SJCRH30 (cell line): Measurements from ENCODE around the gene CLK3. TPM values are rescaled to one million over a fixed set of nuclear protein-coding genes. Genes with fewer than 3 reads are reported as not detected.

Experiments
- DNase-seq, 2 experiments: peaks; one replicate each; pipeline ENCODE4 v3.0.0-alpha.2; 2015 to 2020
- H3K27ac ChIP-seq: fragments of 250-450 bp; sonication (Bioruptor Pico); 2 replicates; pipeline ENCODE4 v1.5.1; 2020; ENCODE audit warnings: mild to moderate bottlenecking, moderate library complexity
- H3K27me3 ChIP-seq: fragments of 250-450 bp; sonication (Bioruptor Pico); 2 replicates; pipeline ENCODE4 v1.5.1; 2020; ENCODE audit warnings: mild to moderate bottlenecking, moderate library complexity
- H3K36me3 ChIP-seq: fragments of 250-450 bp; sonication (Bioruptor Pico); 2 replicates; pipeline ENCODE4 v1.5.1; 2020; ENCODE audit warnings: mild to moderate bottlenecking, moderate library complexity
- H3K4me1 ChIP-seq: fragments of 250-450 bp; sonication (Bioruptor Pico); 2 replicates; pipeline ENCODE4 v1.5.1; 2020; ENCODE audit warnings: mild to moderate bottlenecking, moderate library complexity
- H3K4me3 ChIP-seq: fragments of 250-450 bp; sonication (Bioruptor Pico); 2 replicates; pipeline ENCODE4 v1.5.1; 2020; ENCODE audit warnings: mild to moderate bottlenecking, moderate library complexity
- H3K9me3 ChIP-seq: fragments of 250-450 bp; sonication (Bioruptor Pico); replicated peaks from 2 replicates; pipeline ENCODE4 v1.5.1; 2020; ENCODE audit warnings: mild to moderate bottlenecking, moderate library complexity
- total RNA-seq: library from RNA; depleted of rRNA; stranded (reverse); fragments of >200 nt; shearing (Covaris generic); gene quantifications from 2 replicates; pipeline ENCODE4 v1.2.3, GENCODE V29; 2014

The CLK3 gene
- total RNA-seq, 1 experiment from 2014 or later = 42.3 TPM

- Histone ChIP-seq H3K4me3 (no peak overlapping the region), H3K27ac (no peak overlapping the region), H3K27me3 (no peaks in the 10 kb centered on the region), H3K36me3 (no peaks in the 10 kb centered on the region), H3K4me1 (peaks cover 5% of the 10 kb centered on the region; the same call in 1 of the 2 replicates), H3K9me3 (no peaks in the 10 kb centered on the region)
- DNase-seq = no peak
Measured at GRCh38 chr15:74611341-74611740, 4.3 kb upstream of the CLK3 start.

DNA sequence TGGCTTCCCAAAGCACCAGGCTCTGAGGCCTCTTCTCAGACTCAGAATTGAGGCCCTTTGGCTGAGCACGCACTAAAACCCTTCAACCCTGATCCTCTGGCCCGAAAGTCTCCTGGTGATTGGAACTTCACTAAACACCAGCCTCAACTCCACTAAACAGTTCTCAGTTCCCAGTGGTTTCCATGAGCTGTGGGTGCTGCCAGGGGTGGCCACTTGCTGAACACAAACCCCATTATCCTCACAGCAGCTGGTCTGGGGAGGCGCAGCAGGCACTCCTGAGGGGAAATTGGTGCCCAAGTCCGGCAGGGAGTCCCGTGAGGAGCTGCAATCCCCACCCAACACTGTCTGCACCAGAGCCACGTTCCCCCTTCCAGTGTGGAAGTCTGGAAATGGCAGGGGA, 3.8 kb upstream of the CLK3 start:
- H3K27me3 ChIP-seq = no peaks in the 10 kb centered on the region
- no peak for DNase-seq
- H3K4me3 ChIP-seq = no peak overlapping the region
- no peaks in the 10 kb centered on the region for H3K9me3 ChIP-seq
- peaks cover 7% of the 10 kb centered on the region for H3K4me1 ChIP-seq
- H3K36me3 ChIP-seq = no peaks in the 10 kb centered on the region
- H3K27ac ChIP-seq = no peak overlapping the region

DNA sequence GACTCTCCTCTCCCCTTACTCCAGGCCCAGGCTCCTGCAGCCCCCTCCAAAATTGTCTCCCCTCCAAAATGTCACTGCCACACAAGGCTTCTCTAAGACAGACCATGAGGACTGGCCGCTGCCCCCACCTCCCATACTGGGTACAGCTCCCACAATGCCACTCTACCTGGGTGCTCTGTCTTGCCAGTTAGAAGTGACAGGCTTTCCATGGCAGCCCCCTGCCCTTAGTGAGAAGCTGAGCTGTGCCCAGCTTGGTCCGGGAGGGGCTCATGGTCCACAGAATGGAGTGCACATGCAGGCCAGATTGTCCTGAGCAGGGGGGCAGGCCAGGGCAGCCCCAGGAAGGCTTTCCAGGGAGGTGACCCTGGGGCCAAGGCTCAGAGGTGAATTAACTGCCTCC, 3.0 kb upstream of the CLK3 start:
- no peaks in the 10 kb centered on the region for H3K27me3 ChIP-seq
- no peak overlapping the region for H3K4me3 ChIP-seq
- H3K27ac ChIP-seq = no peak overlapping the region
- H3K4me1 ChIP-seq = peaks cover 9% of the 10 kb centered on the region
- H3K9me3 ChIP-seq = no peaks in the 10 kb centered on the region
- no peak for DNase-seq
- no peaks in the 10 kb centered on the region for H3K36me3 ChIP-seq

GRCh38 chr15:74613089-74613952, 2.3 kb upstream of the CLK3 start:
- Histone ChIP-seq H3K36me3 (no peaks in the 10 kb centered on the region), H3K9me3 (no peaks in the 10 kb centered on the region), H3K4me3 (no peak overlapping the region), H3K4me1 (peaks cover 9% of the 10 kb centered on the region), H3K27me3 (no peaks in the 10 kb centered on the region), H3K27ac (no peak overlapping the region)
- DNase-seq = no peak

DNA sequence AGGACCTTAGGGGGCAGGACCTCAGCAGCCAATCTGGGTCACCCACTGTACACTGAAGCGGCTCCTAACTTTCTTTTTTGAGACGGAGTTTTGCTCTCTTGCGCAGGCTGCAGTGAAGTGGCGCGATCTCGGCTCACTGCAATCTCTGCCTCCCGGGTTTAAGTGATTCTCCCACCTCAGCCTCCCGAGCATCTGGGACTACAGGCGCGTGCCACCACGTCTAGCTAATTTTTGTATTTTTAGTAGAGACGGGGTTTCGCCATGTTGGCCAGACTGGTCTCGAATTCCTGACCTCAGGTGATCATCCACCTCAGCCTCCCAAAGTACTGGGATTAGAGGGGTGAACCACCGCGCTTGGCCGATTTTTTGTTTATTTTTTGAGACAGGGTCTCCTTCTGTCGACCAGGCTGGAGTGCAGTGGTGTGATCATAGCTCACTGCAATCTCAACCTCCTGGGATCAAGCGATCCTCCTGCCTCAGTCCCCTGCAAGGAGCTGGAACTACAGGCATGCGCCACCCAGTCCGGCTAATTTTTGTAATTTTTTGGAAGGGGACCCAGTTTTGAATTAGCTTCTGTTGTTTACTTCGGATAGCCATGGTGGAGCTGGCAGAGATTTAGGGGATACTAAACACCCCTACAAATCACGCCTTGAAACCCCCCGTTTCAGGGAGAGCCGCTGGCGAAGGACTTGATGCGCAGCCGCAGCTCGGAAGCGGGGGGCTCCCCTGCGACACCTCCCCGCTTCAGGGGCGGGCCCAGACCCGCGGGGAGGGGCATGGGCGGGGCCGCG, 1.5 kb upstream of the CLK3 start:
- peak overlapping the region; percentile 76 for H3K4me3 ChIP-seq
- H3K27ac ChIP-seq = no peak overlapping the region
- no peaks in the 10 kb centered on the region for H3K27me3 ChIP-seq
- no peaks in the 10 kb centered on the region for H3K9me3 ChIP-seq
- peaks cover 9% of the 10 kb centered on the region for H3K4me1 ChIP-seq
- H3K36me3 ChIP-seq = no peaks in the 10 kb centered on the region
- no peak for DNase-seq

DNA sequence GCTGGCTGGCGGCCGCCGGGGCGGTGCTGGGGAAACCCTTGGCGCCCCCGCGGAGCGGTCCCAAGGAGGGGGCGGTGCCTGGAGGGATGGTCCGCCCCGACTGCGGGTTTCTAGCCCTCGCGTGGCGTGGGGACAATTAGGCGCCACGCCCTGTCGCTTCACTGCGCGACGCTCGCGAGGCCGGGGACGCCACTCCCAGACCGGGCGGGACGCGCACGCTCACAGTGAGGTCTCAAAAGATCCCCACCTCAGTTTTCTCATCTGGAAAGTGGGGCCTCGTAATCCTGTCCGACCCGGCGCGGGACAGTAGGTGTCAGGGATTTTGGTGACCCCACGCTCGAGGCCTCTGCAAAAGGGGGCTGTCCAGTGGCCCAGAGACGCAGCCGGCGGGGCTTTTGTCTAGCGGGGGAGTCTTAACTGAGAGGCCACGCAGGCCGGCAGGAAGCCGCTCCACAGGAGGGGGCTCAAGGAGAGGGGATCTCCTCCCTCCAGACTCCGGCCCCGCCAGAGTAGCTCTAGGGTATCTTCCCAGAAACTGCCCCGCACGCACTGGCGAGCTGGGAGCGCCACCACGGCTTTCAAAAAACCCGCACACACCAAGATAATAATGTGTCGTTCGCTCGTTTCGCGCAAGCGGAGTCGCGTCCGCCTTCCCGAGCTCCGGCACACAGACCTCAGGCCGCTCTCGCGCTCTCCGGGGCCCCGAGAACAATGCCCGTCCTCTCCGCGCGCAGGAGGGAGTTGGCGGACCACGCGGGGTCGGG, 710 bp upstream of the CLK3 start:
- Histone ChIP-seq H3K36me3 (peaks cover 7% of the 10 kb centered on the region; the same call in 1 of the 2 replicates), H3K27me3 (no peaks in the 10 kb centered on the region), H3K9me3 (no peaks in the 10 kb centered on the region), H3K4me1 (peaks cover 9% of the 10 kb centered on the region), H3K4me3 (peak overlapping the region; percentile 76), H3K27ac (peak overlapping the region; percentile 79)
- peak; percentile 77 to 87 for DNase-seq

GRCh38 chr15:74616366-74616939, 817 bp downstream of the CLK3 start:
- no peaks in the 10 kb centered on the region for H3K9me3 ChIP-seq
- H3K4me1 ChIP-seq = peaks cover 5% of the 10 kb centered on the region
- peak overlapping the region; percentile 76 for H3K4me3 ChIP-seq
- H3K27me3 ChIP-seq = no peaks in the 10 kb centered on the region
- H3K36me3 ChIP-seq = peaks cover 20% of the 10 kb centered on the region
- H3K27ac ChIP-seq = peak overlapping the region; percentile 79
- DNase-seq = peak; percentile 68 to 70

DNA sequence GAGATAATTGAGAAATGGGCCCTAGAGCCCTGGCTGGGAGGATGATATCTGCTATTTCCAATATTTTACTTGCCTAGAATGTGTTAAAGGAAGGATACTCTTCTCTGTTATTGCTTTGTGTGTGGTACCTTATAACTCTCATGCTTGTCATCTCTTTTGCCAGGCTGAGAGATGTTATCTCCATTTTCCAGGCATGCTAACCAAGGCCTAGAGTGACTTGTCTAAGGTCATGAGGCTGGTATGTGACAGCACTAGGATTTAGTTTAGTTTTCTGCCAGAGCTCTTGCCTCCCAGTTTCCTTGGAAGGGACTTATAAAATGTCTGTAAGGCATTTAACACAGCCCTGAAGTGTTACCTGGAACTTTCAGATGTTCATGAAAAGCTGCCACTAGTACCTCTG, 1.4 kb downstream of the CLK3 start:
- H3K4me1 ChIP-seq = peaks cover 5% of the 10 kb centered on the region
- H3K4me3 ChIP-seq = peak overlapping the region; percentile 76
- H3K36me3 ChIP-seq = peaks cover 25% of the 10 kb centered on the region
- no peak for DNase-seq
- H3K9me3 ChIP-seq = no peaks in the 10 kb centered on the region
- H3K27me3 ChIP-seq = no peaks in the 10 kb centered on the region
- H3K27ac ChIP-seq = no peak overlapping the region

DNA sequence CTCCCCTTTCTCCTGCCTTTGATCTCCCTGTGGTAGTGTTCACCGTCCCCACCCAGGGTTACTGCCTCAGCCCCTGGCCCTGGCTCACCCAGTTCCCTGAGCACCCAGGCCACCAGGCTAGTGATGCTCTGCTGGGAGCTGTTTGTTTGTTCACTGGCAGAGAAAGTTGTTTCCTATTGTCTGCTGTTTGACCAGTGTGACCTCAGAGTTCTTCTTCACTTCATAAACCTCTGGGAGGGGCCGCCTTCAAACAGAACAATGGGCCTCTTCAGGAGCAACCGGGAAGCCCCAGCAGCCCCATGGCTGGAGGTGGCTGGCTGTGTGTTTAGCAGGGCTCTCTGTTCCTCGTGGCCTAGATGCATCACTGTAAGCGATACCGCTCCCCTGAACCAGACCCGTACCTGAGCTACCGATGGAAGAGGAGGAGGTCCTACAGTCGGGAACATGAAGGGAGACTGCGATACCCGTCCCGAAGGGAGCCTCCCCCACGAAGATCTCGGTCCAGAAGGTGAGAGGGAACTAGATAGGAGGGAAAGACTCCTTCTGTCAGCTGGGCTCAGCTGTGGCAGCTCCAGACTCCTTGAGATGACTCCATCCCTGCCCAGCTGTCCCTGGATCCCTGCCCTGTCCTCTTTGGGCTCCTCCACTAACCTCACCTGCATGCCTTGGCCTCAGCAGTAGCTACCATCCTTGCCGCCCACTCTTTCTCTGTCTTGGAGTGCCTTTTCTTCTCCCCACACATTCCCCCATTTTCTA, 3.4 kb downstream of the CLK3 start:
- Histone ChIP-seq H3K9me3 (no peaks in the 10 kb centered on the region), H3K27me3 (no peaks in the 10 kb centered on the region), H3K36me3 (peaks cover 34% of the 10 kb centered on the region), H3K4me3 (no peak overlapping the region), H3K27ac (no peak overlapping the region), H3K4me1 (peaks cover 5% of the 10 kb centered on the region)
- DNase-seq = no peak

- H3K4me3 ChIP-seq = no peak overlapping the region
- H3K27ac ChIP-seq = no peak overlapping the region
- peaks cover 5% of the 10 kb centered on the region for H3K4me1 ChIP-seq
- no peaks in the 10 kb centered on the region for H3K27me3 ChIP-seq
- H3K9me3 ChIP-seq = no peaks in the 10 kb centered on the region
- peaks cover 45% of the 10 kb centered on the region for H3K36me3 ChIP-seq
- DNase-seq = no peak
Measured at GRCh38 chr15:74619916-74620635, 4.4 kb downstream of the CLK3 start.

DNA sequence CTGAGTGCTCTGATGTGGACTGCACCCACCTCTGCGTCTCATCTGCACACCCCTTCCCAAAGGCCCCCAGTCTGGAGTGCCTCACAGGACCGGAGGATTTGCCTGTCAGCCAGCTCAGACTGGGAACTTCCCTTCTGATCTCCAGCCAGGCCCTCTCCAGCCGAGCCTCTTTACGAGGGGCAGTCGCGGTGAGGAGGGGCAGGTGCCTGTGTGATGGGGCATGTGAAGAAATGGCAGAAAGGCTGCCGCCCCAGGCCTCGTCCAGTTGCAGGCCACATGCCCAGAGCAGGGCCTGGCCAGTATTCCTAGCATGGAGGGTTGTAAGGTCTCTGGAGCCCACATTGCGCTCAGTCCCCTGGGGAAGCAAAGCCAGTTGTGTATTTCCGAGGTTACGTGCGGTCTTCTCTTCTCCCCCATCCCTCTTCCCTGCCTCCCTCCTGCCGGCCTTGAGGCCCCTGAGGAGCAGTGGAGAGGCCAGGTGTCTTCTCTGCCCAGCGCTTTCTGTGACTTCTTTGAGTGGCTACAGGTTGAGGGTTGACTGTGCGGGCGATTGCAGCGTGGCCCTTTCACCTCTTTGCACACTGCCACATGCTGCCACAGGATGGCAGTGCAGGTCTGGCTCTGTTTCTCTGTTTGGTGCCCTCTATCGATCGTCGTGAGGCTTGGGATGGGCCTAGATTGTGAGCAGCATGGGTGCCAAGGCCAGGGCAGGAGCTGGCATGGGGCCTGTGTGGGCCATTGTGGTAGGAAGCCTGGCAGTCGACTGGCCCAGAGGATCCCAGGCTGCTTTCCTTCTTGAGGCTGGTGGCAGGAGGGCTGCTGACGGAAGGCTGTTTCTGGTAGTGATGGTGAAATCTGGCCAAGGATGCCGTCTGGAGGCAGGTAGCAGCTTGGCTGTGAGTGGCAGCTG, 5.3 kb downstream of the CLK3 start:
- Histone ChIP-seq H3K4me3 (no peak overlapping the region), H3K27me3 (no peaks in the 10 kb centered on the region), H3K9me3 (no peaks in the 10 kb centered on the region), H3K27ac (no peak overlapping the region), H3K4me1 (peaks cover 5% of the 10 kb centered on the region), H3K36me3 (peaks cover 53% of the 10 kb centered on the region)
- peak; percentile 38 to 61 for DNase-seq

DNA sequence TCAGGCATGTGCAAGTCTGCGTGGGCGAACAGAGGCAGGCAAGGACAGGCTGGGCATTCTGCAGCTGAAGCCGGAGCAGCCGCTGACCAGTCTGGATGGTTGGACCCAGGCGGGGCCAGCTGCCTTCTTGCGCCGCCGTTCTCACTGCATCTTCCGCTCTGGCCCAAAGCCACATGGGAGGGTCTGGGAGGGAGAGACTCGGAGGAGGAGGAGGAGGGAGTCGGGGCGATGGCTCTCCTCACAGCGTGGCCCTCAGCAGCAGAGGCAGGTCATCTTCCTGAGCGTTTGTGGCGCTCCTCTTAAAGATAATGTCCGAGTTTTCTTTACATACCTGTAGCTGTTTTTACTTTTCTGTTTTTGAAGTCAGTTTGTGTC, 5.9 kb downstream of the CLK3 start:
- Histone ChIP-seq H3K27me3 (no peaks in the 10 kb centered on the region), H3K9me3 (no peaks in the 10 kb centered on the region), H3K27ac (no peak overlapping the region), H3K4me3 (no peak overlapping the region), H3K36me3 (peaks cover 59% of the 10 kb centered on the region), H3K4me1 (peaks cover 5% of the 10 kb centered on the region)
- no peak for DNase-seq

DNA sequence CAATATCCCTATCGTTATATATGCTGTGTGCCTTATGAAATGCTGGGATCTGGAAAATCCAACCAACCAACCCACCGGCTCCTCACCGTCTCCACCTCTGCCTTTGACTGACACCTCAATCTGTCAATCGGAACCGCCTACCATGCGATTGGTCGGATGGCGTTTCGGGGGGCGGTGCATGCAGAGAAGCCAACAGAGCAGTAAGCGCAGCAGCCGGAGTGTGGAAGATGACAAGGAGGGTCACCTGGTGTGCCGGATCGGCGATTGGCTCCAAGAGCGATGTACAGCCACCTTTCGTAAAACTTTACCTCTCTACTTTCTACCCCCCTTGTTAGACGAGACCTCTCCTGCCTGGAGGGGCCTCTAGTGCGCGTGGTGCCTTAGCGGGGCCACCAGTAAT, 6.3 kb downstream of the CLK3 start:
- Histone ChIP-seq H3K9me3 (no peaks in the 10 kb centered on the region), H3K27me3 (no peaks in the 10 kb centered on the region), H3K4me3 (no peak overlapping the region), H3K36me3 (peaks cover 63% of the 10 kb centered on the region), H3K4me1 (peaks cover 1% of the 10 kb centered on the region; the same call in 1 of the 2 replicates), H3K27ac (no peak overlapping the region)
- DNase-seq = no peak
